ENCODE data around the gene TUBA4B.

TUBA4B gene

GRCh38 chr2:219250049-219250781, 2.8 kb upstream of the TUBA4B start (continued):
- TF ChIP-seq POU6F1 (CRISPR knock-in tag; IDR thresholded peaks at IDR 0.05; ENCODE audit: borderline replicate concordance, low read depth) (no peak), ZFP3 (CRISPR knock-in tag; IDR thresholded peaks at IDR 0.05) (no peak), CSDC2 (CRISPR knock-in tag; IDR thresholded peaks at IDR 0.05) (no peak), OSR1 (CRISPR knock-in tag; IDR thresholded peaks at IDR 0.05) (no peak), TCF4 (CRISPR knock-in tag; IDR thresholded peaks at IDR 0.05; ENCODE audit: borderline replicate concordance) (no peak), ARNTL (CRISPR knock-in tag; IDR thresholded peaks at IDR 0.05; ENCODE audit: borderline replicate concordance, low read depth) (no peak), ZNF8 (CRISPR knock-in tag; IDR thresholded peaks at IDR 0.05) (no peak), GLIS3 (CRISPR knock-in tag; IDR thresholded peaks at IDR 0.05) (no peak), ESRRG (CRISPR knock-in tag; IDR thresholded peaks at IDR 0.05) (no peak), ZC3H10 (CRISPR knock-in tag; IDR thresholded peaks at IDR 0.05) (no peak)

- TF ChIP-seq RARB (CRISPR knock-in tag; IDR thresholded peaks at IDR 0.05) (no peak), TSHZ2 (CRISPR knock-in tag; IDR thresholded peaks at IDR 0.05) (no peak), GLIS3 (CRISPR knock-in tag; IDR thresholded peaks at IDR 0.05) (no peak), PPARA (CRISPR knock-in tag; IDR thresholded peaks at IDR 0.05; ENCODE audit: borderline replicate concordance) (no peak), ZFP30 (CRISPR knock-in tag; IDR thresholded peaks at IDR 0.05) (no peak), ARNTL (CRISPR knock-in tag; IDR thresholded peaks at IDR 0.05; ENCODE audit: borderline replicate concordance, low read depth) (no peak), PATZ1 (CRISPR knock-in tag; IDR thresholded peaks at IDR 0.05; ENCODE audit: borderline replicate concordance) (no peak), CREB5 (CRISPR knock-in tag; IDR thresholded peaks at IDR 0.05; ENCODE audit: low read depth) (no peak), OSR1 (CRISPR knock-in tag; IDR thresholded peaks at IDR 0.05) (no peak), BACH2 (CRISPR knock-in tag; IDR thresholded peaks at IDR 0.05; ENCODE audit: borderline replicate concordance) (no peak), ISL1 (CRISPR knock-in tag; IDR thresholded peaks at IDR 0.05) (no peak), POU6F1 (CRISPR knock-in tag; IDR thresholded peaks at IDR 0.05; ENCODE audit: borderline replicate concordance, low read depth) (no peak), TCF4 (CRISPR knock-in tag; IDR thresholded peaks at IDR 0.05; ENCODE audit: borderline replicate concordance) (no peak), ZNF565 (CRISPR knock-in tag; conservative IDR thresholded peaks at IDR 0.05; ENCODE audit: low read depth) (no peak), ESRRG (CRISPR knock-in tag; IDR thresholded peaks at IDR 0.05) (no peak)
- ATAC-seq, result no peak
Measured at GRCh38 chr2:219251656-219252055, 1.4 kb upstream of the TUBA4B start.

- no peak for ATAC-seq
- TF ChIP-seq ZFP3 (CRISPR knock-in tag; IDR thresholded peaks at IDR 0.05) (no peak), CREB5 (CRISPR knock-in tag; IDR thresholded peaks at IDR 0.05; ENCODE audit: low read depth) (no peak), ZNF8 (CRISPR knock-in tag; IDR thresholded peaks at IDR 0.05) (no peak), TCF4 (CRISPR knock-in tag; IDR thresholded peaks at IDR 0.05; ENCODE audit: borderline replicate concordance) (no peak), CSDC2 (CRISPR knock-in tag; IDR thresholded peaks at IDR 0.05) (no peak), SNAI2 (CRISPR knock-in tag; IDR thresholded peaks at IDR 0.05) (no peak), PATZ1 (CRISPR knock-in tag; IDR thresholded peaks at IDR 0.05; ENCODE audit: borderline replicate concordance) (no peak), ESRRG (CRISPR knock-in tag; IDR thresholded peaks at IDR 0.05) (no peak), ZNF565 (CRISPR knock-in tag; conservative IDR thresholded peaks at IDR 0.05; ENCODE audit: low read depth) (no peak), ZFP30 (CRISPR knock-in tag; IDR thresholded peaks at IDR 0.05) (no peak), ISL1 (CRISPR knock-in tag; IDR thresholded peaks at IDR 0.05) (no peak), OSR1 (CRISPR knock-in tag; IDR thresholded peaks at IDR 0.05) (no peak), ARNTL (CRISPR knock-in tag; IDR thresholded peaks at IDR 0.05; ENCODE audit: borderline replicate concordance, low read depth) (no peak)
Measured at GRCh38 chr2:219252084-219252483, 959 bp upstream of the TUBA4B start.
